HepG2 (cell line): ENCODE data around the gene ZCCHC24.

Experiments used
- CEBPB ChIP-seq: IDR thresholded peaks from 2 replicates; pipeline ENCODE4 v1.6.1; 2011; ENCODE audit warnings: low read depth, low read length, improper control_type of control experiment, borderline replicate concordance
- CTCF ChIP-seq: sonication (generic); formaldehyde crosslinking; IDR thresholded peaks from 2 replicates; pipeline ENCODE4 v1.5.0; 2020; ENCODE audit warnings: mild to moderate bottlenecking, missing genetic modification reagents, moderate library complexity
- ESRRA ChIP-seq: sonication (generic); formaldehyde crosslinking; IDR thresholded peaks from 2 replicates; pipeline ENCODE4 v1.5.1; 2020; ENCODE audit warnings: mild to moderate bottlenecking, low read depth, missing genetic modification reagents
- TCF7L2 ChIP-seq: IDR thresholded peaks from 2 replicates; pipeline ENCODE4 v1.6.1; 2011; ENCODE audit warnings: mild to moderate bottlenecking, low read depth, low read length, moderate library complexity

DNA sequence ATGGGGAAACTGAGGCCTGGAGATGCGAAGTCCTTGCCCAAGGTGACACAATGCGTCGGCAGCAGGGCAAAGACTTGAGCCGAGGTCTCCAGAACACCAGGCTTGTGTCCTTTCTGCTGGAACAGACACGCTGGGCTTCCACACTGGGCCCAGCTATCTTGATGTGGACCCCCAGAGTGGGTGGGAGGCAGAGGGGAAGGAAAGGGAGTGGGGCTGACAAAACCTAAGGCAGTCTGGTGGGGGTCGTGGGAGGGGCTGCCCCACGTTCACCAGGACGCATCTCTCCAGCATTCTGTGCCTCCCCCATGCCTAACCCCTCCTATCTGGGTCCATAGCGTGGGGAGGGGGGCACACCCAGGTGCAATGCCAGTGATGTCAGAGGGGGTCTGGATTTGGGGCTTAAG lies 60.0 kb downstream of the ZCCHC24 start:
- TF ChIP-seq TCF7L2: no peak
- TF ChIP-seq CEBPB: no peak
- no peak for TF ChIP-seq CTCF (CRISPR knock-in tag)
- no peak for TF ChIP-seq ESRRA
